ENCODE data around the gene ZG16. TPM values are rescaled to one million over a fixed set of nuclear protein-coding genes. Genes with fewer than 3 reads are reported as not detected.
A peak's percentile ranks its signal among the peaks of the same experiment; 100 is the strongest.
"Not testable (repeated sequence)": the region's sequence is repeated elsewhere in the genome, so short reads cannot be mapped to it uniquely, and the experiment has no call there.

The ZG16 gene
- total and polyA plus RNA-seq, 11 donors = 0.04 to 0.08 TPM; not detected in 9

DNA sequence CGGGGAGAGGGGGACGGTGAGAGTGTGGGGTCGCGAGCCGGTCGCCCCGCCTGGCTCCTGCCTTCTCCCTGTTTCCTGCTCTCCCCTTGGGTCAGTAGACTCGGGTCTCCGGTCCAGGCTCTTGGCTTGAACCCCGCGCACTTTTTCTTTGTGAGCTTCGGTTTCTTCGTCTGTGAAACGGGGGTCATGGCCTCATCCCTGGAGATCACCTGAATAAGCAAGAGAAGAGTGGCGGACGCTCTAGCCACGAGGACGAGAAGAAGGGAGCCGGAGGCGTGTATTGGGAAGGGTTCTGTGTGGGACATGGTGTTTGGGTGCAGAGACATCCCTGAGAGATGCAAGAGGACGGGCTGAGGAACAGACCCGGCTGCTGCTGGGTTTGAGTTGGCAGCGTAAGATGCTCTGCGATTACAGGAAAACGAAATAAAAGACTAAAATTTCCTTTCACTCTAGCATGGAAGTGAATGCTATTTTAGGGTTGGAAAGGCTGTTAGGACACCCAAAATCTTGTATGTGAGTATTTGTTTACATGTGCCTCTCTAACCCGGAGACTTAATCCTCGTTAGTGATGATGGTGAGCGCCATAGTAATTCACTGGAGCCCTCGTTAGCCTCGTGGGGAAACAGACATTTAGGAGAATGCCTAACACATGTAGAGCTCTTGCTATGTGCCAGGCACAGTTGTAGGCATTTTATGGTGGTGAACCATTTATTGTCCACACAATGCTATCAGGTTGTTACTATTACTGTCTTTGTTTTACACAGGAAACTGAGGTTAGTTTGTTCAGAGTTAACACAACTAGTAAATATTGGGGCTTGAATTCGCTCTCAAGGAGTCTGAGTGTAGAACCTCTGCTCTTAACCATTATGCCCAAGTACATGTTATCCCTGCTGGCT is 13.1 kb downstream of the ZG16 start:
- TF ChIP-seq POLR2A (IDR thresholded peaks at IDR 0.05) (no peak), CTCF (IDR thresholded peaks at IDR 0.05) (no peak)
- 2 to 3% (median 3%) methylated on average over 28 to 31 of the region's 31 CpGs for WGBS, 4 donors
- no peak for DNase-seq
- Histone ChIP-seq H3K27ac (peak overlapping the region in 8 of 12 donors; percentile 47 to 92 (median 67)), H3K27me3 (no peaks in the 10 kb centered on the region), H3K9me3 (no peaks in the 10 kb centered on the region), H3K36me3 (no peaks in the 10 kb centered on the region), H3K4me3 (peak overlapping the region; percentile 50 to 94 (median 82)), H3K4me1 (peaks cover 0 to 30% (median 16%) of the 10 kb centered on the region in 12 donors)
- peak in 1 of 4 donors; percentile 16 for ATAC-seq
- intact Hi-C loops (cut with DNase I) = loop anchor here in 5 of 10 donors (2.0 to 5.0 kb wide), 3 partner anchors 14 to 56 kb away; partner anchors contain the start of gene MVP (in 1 of the 5)

GRCh38 chr16:29791845-29792807 is 14.1 kb downstream of the ZG16 start:
- H3K27ac ChIP-seq = no peak overlapping the region
- DNase-seq = no peak
- peaks cover 0 to 8% (median 3%) of the 10 kb centered on the region in 9 donors for H3K36me3 ChIP-seq
- intact Hi-C loops (cut with DNase I) = loop anchor here in 5 of 10 donors (2.0 to 5.0 kb wide), 3 partner anchors 13 to 55 kb away; partner anchors contain the start of gene MVP (in 1 of the 5)
- TF ChIP-seq POLR2A (IDR thresholded peaks at IDR 0.05) = no peak
- no peak for TF ChIP-seq CTCF (IDR thresholded peaks at IDR 0.05)
- H3K9me3 ChIP-seq = no peaks in the 10 kb centered on the region
- no peaks in the 10 kb centered on the region for H3K27me3 ChIP-seq
- peak overlapping the region in 6 of 12 donors; percentile 65 to 94 (median 82) for H3K4me3 ChIP-seq
- ATAC-seq = no peak
- WGBS, 4 donors = 75 to 79% (median 77%) methylated on average over 9 of the region's 9 CpGs
- H3K4me1 ChIP-seq = peaks cover 0 to 30% (median 16%) of the 10 kb centered on the region in 12 donors

- WGBS, 4 donors = 84 to 89% (median 87%) methylated on average over 18 of the region's 18 CpGs
- Histone ChIP-seq H3K36me3 (peaks cover 0 to 17% (median 12%) of the 10 kb centered on the region in 9 donors), H3K4me1 (peaks cover 0 to 30% (median 16%) of the 10 kb centered on the region in 12 donors)
- DNase-seq, H3K27me3 ChIP-seq, H3K27ac ChIP-seq, H3K9me3 ChIP-seq, ATAC-seq, H3K4me3 ChIP-seq: not testable (repeated sequence)
- intact Hi-C loops (cut with DNase I) = loop anchor here in 1 of 10 donors (5.0 kb wide), 1 partner anchor 54 kb away; no protein-coding TSS in a partner anchor
Observed at GRCh38 chr16:29793153-29793552, 15.1 kb downstream of the ZG16 start.

DNA sequence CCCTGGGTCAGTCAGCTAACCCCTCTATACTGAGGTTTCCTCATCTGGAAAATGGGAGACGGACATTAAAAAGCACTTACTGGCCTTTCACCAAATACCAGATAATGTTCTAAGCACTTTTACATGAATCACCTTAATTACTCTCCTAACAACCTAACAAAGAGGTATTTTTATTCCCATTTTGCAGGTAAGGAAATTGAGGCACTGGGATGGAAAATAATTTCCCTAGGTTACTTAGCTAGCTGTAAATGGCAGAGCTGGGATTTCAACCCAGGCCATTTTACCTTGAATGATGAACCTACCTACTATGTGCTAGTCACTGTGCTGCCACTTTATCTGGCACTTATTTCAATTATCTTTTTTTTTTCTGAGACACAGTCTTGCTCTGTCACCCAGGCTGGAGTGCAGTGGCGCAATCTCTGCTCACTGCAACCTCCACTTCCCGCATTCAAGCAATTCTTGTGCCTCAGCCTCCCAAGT is 16.2 kb downstream of the ZG16 start:
- ATAC-seq = no peak
- Histone ChIP-seq H3K4me3 (no peak overlapping the region), H3K4me1 (peaks cover 0 to 29% (median 16%) of the 10 kb centered on the region in 12 donors), H3K9me3 (no peaks in the 10 kb centered on the region), H3K27ac (no peak overlapping the region), H3K27me3 (no peaks in the 10 kb centered on the region), H3K36me3 (peaks cover 0 to 28% (median 23%) of the 10 kb centered on the region in 9 donors)
- no peak for DNase-seq
- TF ChIP-seq POLR2A (IDR thresholded peaks at IDR 0.05) (no peak), CTCF (IDR thresholded peaks at IDR 0.05) (no peak)
- 94 to 99% (median 98%) methylated on average over 3 of the region's 3 CpGs for WGBS, 4 donors
- intact Hi-C loops (cut with DNase I) = loop anchor here in 1 of 10 donors (5.0 kb wide), 1 partner anchor 53 kb away; no protein-coding TSS in a partner anchor
